Caco-2 (cell line): ENCODE measurements around the gene CTNND2. TPM values are rescaled to one million over a fixed set of nuclear protein-coding genes. Genes with fewer than 3 reads are reported as not detected.

Experiments
- BruUV-seq: library from RNA; stranded (reverse); fragments of 400-500 nt; replicated peaks from 2 replicates; lab custom pipeline; 2021; lab: Mats Ljungman, UMichigan
- CTCF ChIA-PET: fragments of 300-600 bp; sonication (Branson Sonifier 250); formaldehyde crosslinking; loops from one replicate; lab custom pipeline; 2022; ENCODE audit warnings: antibody characterized with exemption; lab: Charles Lee
- POLR2A ChIA-PET: fragments of 300-600 bp; sonication (Branson Sonifier 250); formaldehyde crosslinking; loops from one replicate; lab custom pipeline; 2022; ENCODE audit warnings: antibody characterized with exemption; lab: Charles Lee
- DNase-seq, 2 experiments: peaks; one replicate each; pipeline versions ENCODE4 v3.0.0 to v3.0.0-alpha.2; 2020 to 2022
- H3K27me3 ChIP-seq: replicated peaks from 2 replicates; pipeline ENCODE4 v1.6.0; 2011; ENCODE audit warnings: low read length; ENCODE audit not compliant: control insufficient read depth, insufficient read depth
- H3K36me3 ChIP-seq: 2 replicates; pipeline ENCODE4 v1.5.1; 2011; ENCODE audit warnings: low read length; ENCODE audit not compliant: control insufficient read depth, insufficient read depth
- H3K4me1 ChIP-seq: fragments of 250-450 bp; sonication (Bioruptor Pico); 2 replicates; pipeline ENCODE4 v1.5.1; 2020; ENCODE audit warnings: mild to moderate bottlenecking
- H3K4me3 ChIP-seq: 2 replicates; pipeline ENCODE4 v1.5.1; 2011; ENCODE audit warnings: low read depth, mild to moderate bottlenecking, control low read depth, low read length
- H3K9me3 ChIP-seq: fragments of 250-450 bp; sonication (Bioruptor Pico); 2 replicates; pipeline ENCODE4 v1.5.1; 2020; ENCODE audit warnings: mild to moderate bottlenecking, moderate library complexity
- H3K27ac Mint-ChIP-seq: one replicate; pipeline ENCODE4 v1.8.0; 2022; ENCODE audit warnings: mixed read lengths; ENCODE audit not compliant: unreplicated experiment
- H3K27me3 Mint-ChIP-seq: one replicate; pipeline ENCODE4 v1.8.0; 2022; ENCODE audit warnings: mixed read lengths; ENCODE audit not compliant: insufficient read depth, unreplicated experiment
- H3K36me3 Mint-ChIP-seq: one replicate; pipeline ENCODE4 v1.8.0; 2022; ENCODE audit warnings: mild to moderate bottlenecking, mixed read lengths; ENCODE audit not compliant: insufficient read depth, unreplicated experiment
- H3K4me1 Mint-ChIP-seq: one replicate; pipeline ENCODE4 v1.8.0; 2022; ENCODE audit warnings: low read depth, mixed read lengths; ENCODE audit not compliant: unreplicated experiment
- H3K4me3 Mint-ChIP-seq: one replicate; pipeline ENCODE4 v1.8.0; 2022; ENCODE audit warnings: mild to moderate bottlenecking, moderate library complexity, mixed read lengths; ENCODE audit not compliant: unreplicated experiment
- H3K9me3 Mint-ChIP-seq: one replicate; pipeline ENCODE4 v1.8.0; 2022; ENCODE audit warnings: mixed read lengths; ENCODE audit not compliant: unreplicated experiment
- CTCF ChIP-seq, 2 experiments: fragments of 200-600 bp in 1 of 2; IDR thresholded peaks; 1 replicate in 1 of 2; 2 replicates in 1 of 2; pipeline versions ENCODE4 v1.5.1 to v1.8.0; 2011 to 2022; ENCODE audit warnings: antibody characterized with exemption in 1 of 2, control low read depth in 1 of 2, inconsistent platforms in 1 of 2, low read depth in 1 of 2, low read length in 1 of 2, mild to moderate bottlenecking in 1 of 2, moderate library complexity in 1 of 2; ENCODE audit not compliant: insufficient read depth in 1 of 2, severe bottlenecking in 1 of 2, unreplicated experiment in 1 of 2
- intact Hi-C: fragments of 100-400 bp; cut with micrococcal nuclease; formaldehyde crosslinking; loops from one replicate; pipeline ENCODE4 v1.10.0; 2022; ENCODE audit not compliant: unreplicated experiment
- total RNA-seq: library from RNA; stranded (reverse); gene quantifications from 2 replicates; pipeline ENCODE4 v1.2.3, GENCODE V29; 2022

The CTNND2 gene
- total RNA-seq, 1 experiment from 2014 or later = 0.32 TPM

- Histone ChIP-seq H3K4me1 (no peaks in the 10 kb centered on the region), H3K4me3 (no peak overlapping the region), H3K27me3 (no peaks in the 10 kb centered on the region), H3K36me3 (no peaks in the 10 kb centered on the region), H3K9me3 (no peaks in the 10 kb centered on the region)
- Mint-ChIP-seq H3K36me3 (no peaks in the 10 kb centered on the region), H3K9me3 (no peaks in the 10 kb centered on the region), H3K4me3 (no peak overlapping the region), H3K27me3 (peaks cover 7% of the 10 kb centered on the region), H3K27ac (no peak overlapping the region), H3K4me1 (no peaks in the 10 kb centered on the region)
- ChIA-PET CTCF (no interaction called here), POLR2A (no interaction called here)
- intact Hi-C loops = no loop called here
- DNase-seq = no peak
- no TSS peak for BruUV-seq
- no peak for TF ChIP-seq CTCF (IDR thresholded peaks at IDR 0.05; ENCODE audit: insufficient read depth in 1 of 2, low read depth in 1 of 2, low read length in 1 of 2, severe bottlenecking in 1 of 2, unreplicated experiment in 1 of 2)
These were observed 867.2 kb downstream of the CTNND2 start for GRCh38 chr5:11037080-11037479.

GRCh38 chr5:11030671-11031070, 873.6 kb downstream of the CTNND2 start:
- H3K27me3 Mint-ChIP-seq = peaks cover 13% of the 10 kb centered on the region
- Histone ChIP-seq H3K36me3 (no peaks in the 10 kb centered on the region), H3K4me1 (no peaks in the 10 kb centered on the region), H3K9me3 (no peaks in the 10 kb centered on the region), H3K4me3 (no peak overlapping the region), H3K27me3 (no peaks in the 10 kb centered on the region)
- no TSS peak for BruUV-seq
- H3K27ac Mint-ChIP-seq = no peak overlapping the region
- no peak for TF ChIP-seq CTCF (IDR thresholded peaks at IDR 0.05; ENCODE audit: insufficient read depth in 1 of 2, low read depth in 1 of 2, low read length in 1 of 2, severe bottlenecking in 1 of 2, unreplicated experiment in 1 of 2)
- ChIA-PET POLR2A (no interaction called here), CTCF (interaction anchor here (1.2 kb wide), 1 partner anchor 18 kb away, joined by 4 read pairs; no protein-coding TSS in a partner anchor)
- no peak overlapping the region for H3K4me3 Mint-ChIP-seq
- H3K4me1 Mint-ChIP-seq = no peaks in the 10 kb centered on the region
- H3K36me3 Mint-ChIP-seq = no peaks in the 10 kb centered on the region
- intact Hi-C loops = no loop called here
- DNase-seq = no peak
- peaks cover 15% of the 10 kb centered on the region for H3K9me3 Mint-ChIP-seq

- no peaks in the 10 kb centered on the region for H3K4me1 ChIP-seq
- no peaks in the 10 kb centered on the region for H3K9me3 ChIP-seq
- no peak for TF ChIP-seq CTCF (IDR thresholded peaks at IDR 0.05; ENCODE audit: insufficient read depth in 1 of 2, low read depth in 1 of 2, low read length in 1 of 2, severe bottlenecking in 1 of 2, unreplicated experiment in 1 of 2)
- DNase-seq = no peak
- Mint-ChIP-seq H3K36me3 (no peaks in the 10 kb centered on the region), H3K27ac (no peak overlapping the region), H3K27me3 (peaks cover 24% of the 10 kb centered on the region), H3K9me3 (peaks cover 15% of the 10 kb centered on the region), H3K4me3 (no peak overlapping the region), H3K4me1 (no peaks in the 10 kb centered on the region)
- ChIA-PET POLR2A (no interaction called here), CTCF (no interaction called here)
- H3K36me3 ChIP-seq = no peaks in the 10 kb centered on the region
- no peak overlapping the region for H3K4me3 ChIP-seq
- no peaks in the 10 kb centered on the region for H3K27me3 ChIP-seq
- intact Hi-C loops = no loop called here
- BruUV-seq = no TSS peak
These were observed 876.6 kb downstream of the CTNND2 start for GRCh38 chr5:11027660-11028059.
